Stimulated activated CD4-positive, alpha-beta T cell treated with anti-CD3 and anti-CD28 coated beads, Interleukin-1b, Interleukin-23, amount 100 ng/mL, for 1 hour (primary cell): ENCODE results near the gene ANAPC16.
"Not testable (repeated sequence)": the region's sequence is repeated elsewhere in the genome, so short reads cannot be mapped to it uniquely, and the experiment has no call there.

Experiments used
- DNase-seq, 2 donors: peaks; one replicate each; pipeline ENCODE4 v3.0.0-alpha.2; 2020; ENCODE audit warnings: low read depth in 2 of 2

Gene ANAPC16

GRCh38 chr10:72263613-72264241, 47.9 kb downstream of the ANAPC16 start:
- DNase-seq = no peak

GRCh38 chr10:72264536-72264935, 48.7 kb downstream of the ANAPC16 start:
- no peak for DNase-seq

GRCh38 chr10:72265508-72265907, 49.7 kb downstream of the ANAPC16 start:
- DNase-seq = no peak

GRCh38 chr10:72265990-72266865, 50.4 kb downstream of the ANAPC16 start:
- no peak for DNase-seq

- no peak for DNase-seq
Measured at GRCh38 chr10:72267381-72267780, 51.6 kb downstream of the ANAPC16 start.

GRCh38 chr10:72267819-72268399, 52.1 kb downstream of the ANAPC16 start:
- no peak for DNase-seq

GRCh38 chr10:72268475-72269200, 52.8 kb downstream of the ANAPC16 start:
- DNase-seq = not testable (repeated sequence)

- no peak for DNase-seq
Measured at GRCh38 chr10:72270607-72271281, 54.9 kb downstream of the ANAPC16 start.

GRCh38 chr10:72272689-72273409, 57.0 kb downstream of the ANAPC16 start:
- no peak for DNase-seq

- peak; percentile 86 to 93 for DNase-seq
Measured at GRCh38 chr10:72273410-72274212, 57.8 kb downstream of the ANAPC16 start, which contains the start of gene DDIT4. Gene DDIT4 (plus strand): TSS chr10:72273924. CDS start chr10:72274217, 293 bp downstream.

- no peak for DNase-seq
Measured at GRCh38 chr10:72274213-72274729, 58.5 kb downstream of the ANAPC16 start.

- DNase-seq = peak in 1 of 2 donors; percentile 55
Measured at GRCh38 chr10:72274730-72275350, 59.0 kb downstream of the ANAPC16 start.

- DNase-seq = no peak
Measured at GRCh38 chr10:72275351-72276012, 59.7 kb downstream of the ANAPC16 start.

- DNase-seq = no peak
Measured at GRCh38 chr10:72276013-72276387, 60.2 kb downstream of the ANAPC16 start.

GRCh38 chr10:72276421-72277339, 60.9 kb downstream of the ANAPC16 start:
- no peak for DNase-seq

- DNase-seq = no peak
Measured at GRCh38 chr10:72277340-72277995, 61.7 kb downstream of the ANAPC16 start.
